ENCODE data around the gene ACOX3. TPM values are rescaled to one million over a fixed set of nuclear protein-coding genes. Genes with fewer than 3 reads are reported as not detected.
A peak's percentile ranks its signal among the peaks of the same experiment; 100 is the strongest.

The ACOX3 gene
- total and polyA plus RNA-seq, 4 donors = 15.6 to 32.2 (median 21.5) TPM

GRCh38 chr4:8472689-8473197, 32.2 kb upstream of the ACOX3 start:
- TF ChIP-seq CTCF (IDR thresholded peaks at IDR 0.05; ENCODE audit: control extremely low read depth, extremely low read depth) = no peak
- peak; percentile 28 for ATAC-seq (ENCODE audit: insufficient read depth, low FRiP score)
- peak overlapping the region in 1 of 2 donors; percentile 80 for H3K27ac ChIP-seq (ENCODE audit: low read depth in 1 of 2, low read length in 1 of 2)
- no peak overlapping the region for H3K4me3 ChIP-seq
- peak; percentile 62 to 78 (median 77) for DNase-seq
- 64 to 70% methylated on average over 7 of the region's 7 CpGs for WGBS, 2 donors
- H3K27me3 ChIP-seq (ENCODE audit: control insufficient read depth in 3 of 3, insufficient read depth in 3 of 3, low read length in 2 of 3) = no peaks in the 10 kb centered on the region
- H3K9me3 ChIP-seq (ENCODE audit: control insufficient read depth in 4 of 4, insufficient read depth in 3 of 4, low read length in 3 of 4) = no peaks in the 10 kb centered on the region
- peaks cover 0 to 30% (median 11%) of the 10 kb centered on the region in 5 donors for H3K4me1 ChIP-seq (ENCODE audit: control insufficient read depth in 5 of 5, insufficient read depth in 5 of 5, low read length in 5 of 5)
- peaks cover 4 to 42% (median 7%) of the 10 kb centered on the region in 4 donors for H3K36me3 ChIP-seq (ENCODE audit: control insufficient read depth in 4 of 4, insufficient read depth in 4 of 4, low read length in 4 of 4)
- peak overlapping the region in 1 of 2 donors; percentile 17 for H3K9ac ChIP-seq (ENCODE audit: insufficient read depth in 1 of 2, low read length in 2 of 2)

GRCh38 chr4:8472158-8472688, 31.7 kb upstream of the ACOX3 start:
- no peak overlapping the region for H3K9ac ChIP-seq (ENCODE audit: insufficient read depth in 1 of 2, low read length in 2 of 2)
- no peak for TF ChIP-seq CTCF (IDR thresholded peaks at IDR 0.05; ENCODE audit: control extremely low read depth, extremely low read depth)
- peaks cover 4 to 40% (median 7%) of the 10 kb centered on the region in 4 donors for H3K36me3 ChIP-seq (ENCODE audit: control insufficient read depth in 4 of 4, insufficient read depth in 4 of 4, low read length in 4 of 4)
- H3K27me3 ChIP-seq (ENCODE audit: control insufficient read depth in 3 of 3, insufficient read depth in 3 of 3, low read length in 2 of 3) = no peaks in the 10 kb centered on the region
- no peaks in the 10 kb centered on the region for H3K9me3 ChIP-seq (ENCODE audit: control insufficient read depth in 4 of 4, insufficient read depth in 3 of 4, low read length in 3 of 4)
- DNase-seq (no peak), ATAC-seq (ENCODE audit: insufficient read depth, low FRiP score) (no peak)
- peaks cover 0 to 30% (median 11%) of the 10 kb centered on the region in 5 donors for H3K4me1 ChIP-seq (ENCODE audit: control insufficient read depth in 5 of 5, insufficient read depth in 5 of 5, low read length in 5 of 5)
- peak overlapping the region in 1 of 2 donors; percentile 80 for H3K27ac ChIP-seq (ENCODE audit: low read depth in 1 of 2, low read length in 1 of 2)
- H3K4me3 ChIP-seq = no peak overlapping the region
- 76 to 84% methylated on average over 8 of the region's 8 CpGs for WGBS, 2 donors

- Histone ChIP-seq H3K9me3 (ENCODE audit: control insufficient read depth in 4 of 4, insufficient read depth in 3 of 4, low read length in 3 of 4) (no peaks in the 10 kb centered on the region), H3K27ac (ENCODE audit: low read depth in 1 of 2, low read length in 1 of 2) (no peak overlapping the region), H3K27me3 (ENCODE audit: control insufficient read depth in 3 of 3, insufficient read depth in 3 of 3, low read length in 2 of 3) (no peaks in the 10 kb centered on the region), H3K4me1 (ENCODE audit: control insufficient read depth in 5 of 5, insufficient read depth in 5 of 5, low read length in 5 of 5) (peaks cover 0 to 30% (median 11%) of the 10 kb centered on the region in 5 donors), H3K4me3 (no peak overlapping the region), H3K36me3 (ENCODE audit: control insufficient read depth in 4 of 4, insufficient read depth in 4 of 4, low read length in 4 of 4) (peaks cover 4 to 41% (median 8%) of the 10 kb centered on the region in 4 donors), H3K9ac (ENCODE audit: insufficient read depth in 1 of 2, low read length in 2 of 2) (no peak overlapping the region)
- ATAC-seq (ENCODE audit: insufficient read depth, low FRiP score) (no peak), DNase-seq (no peak)
- no peak for TF ChIP-seq CTCF (IDR thresholded peaks at IDR 0.05; ENCODE audit: control extremely low read depth, extremely low read depth)
- WGBS, 2 donors = 89 to 90% methylated on average over 22 to 24 of the region's 24 CpGs
Observed at GRCh38 chr4:8471211-8471875, 30.8 kb upstream of the ACOX3 start.
